ENCODE data around the gene TAF3.

DNA sequence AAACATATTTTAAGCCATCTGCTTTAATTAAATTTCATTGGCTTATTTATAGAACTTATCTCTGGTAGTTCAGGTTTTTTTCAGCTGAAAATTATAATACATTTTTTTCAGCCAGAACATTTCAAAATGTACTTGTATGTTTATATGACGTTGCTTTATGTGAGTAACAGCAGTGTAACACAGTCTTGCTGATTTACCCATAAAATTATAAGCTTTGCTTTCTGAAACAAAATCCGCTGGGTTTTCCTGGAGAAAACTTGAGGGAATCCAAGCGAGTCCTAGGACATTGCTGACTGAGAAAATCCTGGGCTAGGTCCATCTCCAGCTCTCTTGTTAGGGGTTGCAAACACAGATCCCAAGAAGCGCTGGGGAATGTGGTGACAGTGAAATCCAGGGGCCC, 124.0 kb downstream of the TAF3 start:
- TF ChIP-seq, protein P1, sequence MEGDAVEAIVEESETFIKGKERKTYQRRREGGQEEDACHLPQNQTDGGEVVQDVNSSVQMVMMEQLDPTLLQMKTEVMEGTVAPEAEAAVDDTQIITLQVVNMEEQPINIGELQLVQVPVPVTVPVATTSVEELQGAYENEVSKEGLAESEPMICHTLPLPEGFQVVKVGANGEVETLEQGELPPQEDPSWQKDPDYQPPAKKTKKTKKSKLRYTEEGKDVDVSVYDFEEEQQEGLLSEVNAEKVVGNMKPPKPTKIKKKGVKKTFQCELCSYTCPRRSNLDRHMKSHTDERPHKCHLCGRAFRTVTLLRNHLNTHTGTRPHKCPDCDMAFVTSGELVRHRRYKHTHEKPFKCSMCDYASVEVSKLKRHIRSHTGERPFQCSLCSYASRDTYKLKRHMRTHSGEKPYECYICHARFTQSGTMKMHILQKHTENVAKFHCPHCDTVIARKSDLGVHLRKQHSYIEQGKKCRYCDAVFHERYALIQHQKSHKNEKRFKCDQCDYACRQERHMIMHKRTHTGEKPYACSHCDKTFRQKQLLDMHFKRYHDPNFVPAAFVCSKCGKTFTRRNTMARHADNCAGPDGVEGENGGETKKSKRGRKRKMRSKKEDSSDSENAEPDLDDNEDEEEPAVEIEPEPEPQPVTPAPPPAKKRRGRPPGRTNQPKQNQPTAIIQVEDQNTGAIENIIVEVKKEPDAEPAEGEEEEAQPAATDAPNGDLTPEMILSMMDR (IDR thresholded peaks at IDR 0.05) = no peak
- TF ChIP-seq, protein P2, sequence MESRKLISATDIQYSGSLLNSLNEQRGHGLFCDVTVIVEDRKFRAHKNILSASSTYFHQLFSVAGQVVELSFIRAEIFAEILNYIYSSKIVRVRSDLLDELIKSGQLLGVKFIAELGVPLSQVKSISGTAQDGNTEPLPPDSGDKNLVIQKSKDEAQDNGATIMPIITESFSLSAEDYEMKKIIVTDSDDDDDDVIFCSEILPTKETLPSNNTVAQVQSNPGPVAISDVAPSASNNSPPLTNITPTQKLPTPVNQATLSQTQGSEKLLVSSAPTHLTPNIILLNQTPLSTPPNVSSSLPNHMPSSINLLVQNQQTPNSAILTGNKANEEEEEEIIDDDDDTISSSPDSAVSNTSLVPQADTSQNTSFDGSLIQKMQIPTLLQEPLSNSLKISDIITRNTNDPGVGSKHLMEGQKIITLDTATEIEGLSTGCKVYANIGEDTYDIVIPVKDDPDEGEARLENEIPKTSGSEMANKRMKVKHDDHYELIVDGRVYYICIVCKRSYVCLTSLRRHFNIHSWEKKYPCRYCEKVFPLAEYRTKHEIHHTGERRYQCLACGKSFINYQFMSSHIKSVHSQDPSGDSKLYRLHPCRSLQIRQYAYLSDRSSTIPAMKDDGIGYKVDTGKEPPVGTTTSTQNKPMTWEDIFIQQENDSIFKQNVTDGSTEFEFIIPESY (IDR thresholded peaks at IDR 0.05; ENCODE audit: borderline replicate concordance, low read depth) = no peak
